Measurements from ENCODE around the gene STXBP1.

The STXBP1 gene

GRCh38 chr9:127689329-127690000 is 77.4 kb downstream of the STXBP1 start:
- in situ Hi-C loops (cut with MboI; ENCODE audit: low sequenced_read_pairs), result no loop called here

- in situ Hi-C loops (cut with MboI; ENCODE audit: low sequenced_read_pairs), result no loop called here
Observed at GRCh38 chr9:127690735-127691134, 78.7 kb downstream of the STXBP1 start.

DNA sequence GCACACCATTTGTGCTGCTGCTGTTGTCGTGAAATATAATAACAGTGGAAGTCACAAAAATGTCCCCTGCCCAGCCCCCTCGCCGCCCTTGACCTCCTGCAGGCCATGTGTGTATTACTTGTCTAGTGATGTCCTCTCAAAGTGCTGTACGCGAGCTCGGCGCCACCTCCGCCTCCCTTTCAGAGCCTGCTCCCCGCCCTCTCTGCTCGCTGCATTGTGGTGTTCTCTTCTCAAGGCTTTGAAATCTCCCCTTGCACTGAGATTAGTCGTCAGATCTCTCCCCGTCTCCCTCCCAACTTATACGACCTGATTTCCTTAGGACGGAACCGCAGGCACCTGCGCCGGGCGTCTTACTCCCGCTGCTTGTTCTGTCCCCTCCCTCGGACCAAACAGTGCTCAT is 80.0 kb downstream of the STXBP1 start:
- in situ Hi-C loops (cut with MboI; ENCODE audit: low sequenced_read_pairs), result no loop called here

DNA sequence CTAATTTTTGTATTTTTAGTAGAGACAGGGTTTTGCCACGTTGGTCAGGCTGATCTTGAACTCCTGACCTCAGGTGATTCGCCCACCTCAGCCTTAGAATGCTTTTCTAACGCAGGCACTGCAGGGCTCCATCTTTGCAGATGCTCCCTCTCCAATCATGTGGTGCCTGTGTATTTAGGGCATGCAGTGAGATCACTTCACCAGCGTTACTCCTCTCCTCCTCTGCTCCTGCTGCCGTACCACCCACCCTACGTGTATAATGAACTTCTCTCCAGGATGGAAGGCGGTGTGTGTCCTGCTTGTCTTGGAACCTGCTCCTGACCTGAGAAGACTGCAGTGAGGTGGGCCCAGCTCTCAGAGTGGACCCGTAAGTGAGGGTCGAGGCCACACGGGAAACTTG is 81.1 kb downstream of the STXBP1 start:
- in situ Hi-C loops (cut with MboI; ENCODE audit: low sequenced_read_pairs), result no loop called here

GRCh38 chr9:127693697-127694096 is 81.6 kb downstream of the STXBP1 start:
- in situ Hi-C loops (cut with MboI; ENCODE audit: low sequenced_read_pairs), result no loop called here

- in situ Hi-C loops (cut with MboI; ENCODE audit: low sequenced_read_pairs), result no loop called here
Observed at GRCh38 chr9:127694890-127695720, 83.0 kb downstream of the STXBP1 start.

GRCh38 chr9:127697575-127697974 is 85.5 kb downstream of the STXBP1 start:
- in situ Hi-C loops (cut with MboI; ENCODE audit: low sequenced_read_pairs), result no loop called here

DNA sequence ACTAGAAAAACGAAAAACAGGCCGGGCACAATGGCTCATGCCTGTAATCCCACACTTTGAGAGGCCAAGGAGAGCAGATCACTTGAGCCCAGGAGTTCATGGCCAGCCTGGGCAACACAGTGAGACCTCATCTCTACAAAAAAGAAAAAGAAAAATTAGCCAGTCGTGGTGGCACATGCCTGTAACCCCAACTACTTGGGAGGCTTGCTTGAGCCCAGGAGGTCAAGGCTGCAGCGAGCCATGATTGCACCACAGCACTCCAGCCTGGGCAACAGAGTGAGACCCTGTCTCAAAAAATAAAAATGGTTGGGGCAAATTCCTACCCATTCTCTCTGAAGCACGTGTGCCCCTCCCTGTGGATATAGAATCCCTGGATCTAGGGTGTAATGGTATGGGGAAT is 86.3 kb downstream of the STXBP1 start:
- in situ Hi-C loops (cut with MboI; ENCODE audit: low sequenced_read_pairs), result no loop called here

DNA sequence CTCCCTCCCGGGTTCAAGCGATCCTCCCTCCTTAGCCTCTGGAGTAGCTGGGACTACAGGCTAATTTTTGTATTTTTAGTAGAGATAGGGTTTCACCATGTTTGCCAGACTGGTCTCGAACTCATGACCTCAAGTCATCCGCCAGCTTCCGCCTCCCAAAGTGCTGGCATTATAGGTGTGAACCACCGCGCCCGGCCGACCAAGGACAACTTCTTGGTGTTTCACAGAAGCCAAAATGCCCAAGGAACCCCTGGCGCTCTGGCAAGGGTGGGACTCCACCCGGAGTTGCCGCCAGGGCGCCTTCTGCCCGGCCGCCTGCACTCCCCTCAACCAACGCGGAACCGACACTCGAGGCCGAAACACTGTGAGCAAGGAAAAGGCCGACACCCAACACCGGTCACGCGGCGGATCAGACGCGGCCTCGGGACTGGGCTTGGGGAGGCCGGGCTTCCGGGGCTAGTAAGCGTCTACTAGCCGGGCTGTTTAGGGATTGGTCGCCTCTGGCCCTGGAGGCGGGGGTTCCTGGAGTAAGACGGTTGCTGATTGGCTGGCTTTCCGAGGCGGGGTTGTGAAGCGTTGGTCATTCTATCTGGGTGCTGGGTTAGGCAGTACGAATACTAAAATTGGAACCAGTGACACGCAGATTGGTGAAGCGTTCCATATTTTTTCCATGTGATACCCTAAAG is 87.1 kb downstream of the STXBP1 start:
- in situ Hi-C loops (cut with MboI; ENCODE audit: low sequenced_read_pairs), result no loop called here

DNA sequence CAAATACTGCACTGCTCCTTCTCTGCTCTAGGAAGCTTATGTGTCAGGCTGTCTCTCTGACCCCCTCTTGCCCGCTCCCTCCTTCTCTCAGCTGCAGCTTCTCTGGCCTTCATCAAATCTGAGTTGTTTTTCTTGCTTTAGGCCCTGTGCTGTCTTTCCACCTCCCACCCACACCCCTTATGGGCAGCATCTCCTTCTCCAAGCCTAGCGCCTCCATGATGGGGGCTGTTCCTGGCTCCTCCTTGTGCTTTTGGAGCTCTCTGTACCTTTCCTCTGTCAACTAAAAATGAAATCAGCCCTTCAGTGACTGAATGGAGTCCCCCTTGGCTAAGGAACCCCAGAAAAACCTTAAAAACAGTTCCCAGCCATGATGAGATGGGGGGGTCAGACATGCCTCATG is 88.1 kb downstream of the STXBP1 start:
- in situ Hi-C loops (cut with MboI; ENCODE audit: low sequenced_read_pairs), result no loop called here

DNA sequence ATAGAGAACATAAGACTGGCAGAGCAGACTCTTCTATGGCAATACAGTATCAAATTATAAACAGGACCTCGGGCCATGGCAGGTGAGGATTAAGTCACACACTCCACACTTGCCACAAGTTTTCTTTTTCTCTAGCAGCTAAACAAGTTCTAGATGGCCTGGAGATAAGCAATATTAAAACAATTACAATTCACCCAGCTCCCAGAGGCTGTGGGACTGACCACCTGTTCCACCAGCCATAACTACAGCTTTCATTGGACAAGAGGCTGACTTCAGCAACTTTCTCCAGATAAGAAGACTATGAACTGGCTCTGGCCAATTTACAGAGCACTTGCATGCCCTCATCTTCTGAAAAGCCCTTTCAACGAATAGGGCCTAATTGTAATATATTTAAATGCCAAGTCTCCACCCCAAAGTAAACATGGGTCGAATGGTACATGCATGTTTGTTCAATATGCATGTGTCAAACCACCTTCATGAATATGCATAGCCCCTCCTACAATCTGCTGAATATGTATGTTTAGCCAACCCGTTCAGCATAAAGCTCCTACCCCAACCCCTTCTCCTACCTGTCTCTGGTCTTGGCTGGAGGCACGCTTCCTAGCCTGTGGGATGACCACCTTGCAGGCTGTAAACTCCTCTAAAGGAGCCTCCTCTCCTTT is 88.6 kb downstream of the STXBP1 start:
- in situ Hi-C loops (cut with MboI; ENCODE audit: low sequenced_read_pairs), result no loop called here

DNA sequence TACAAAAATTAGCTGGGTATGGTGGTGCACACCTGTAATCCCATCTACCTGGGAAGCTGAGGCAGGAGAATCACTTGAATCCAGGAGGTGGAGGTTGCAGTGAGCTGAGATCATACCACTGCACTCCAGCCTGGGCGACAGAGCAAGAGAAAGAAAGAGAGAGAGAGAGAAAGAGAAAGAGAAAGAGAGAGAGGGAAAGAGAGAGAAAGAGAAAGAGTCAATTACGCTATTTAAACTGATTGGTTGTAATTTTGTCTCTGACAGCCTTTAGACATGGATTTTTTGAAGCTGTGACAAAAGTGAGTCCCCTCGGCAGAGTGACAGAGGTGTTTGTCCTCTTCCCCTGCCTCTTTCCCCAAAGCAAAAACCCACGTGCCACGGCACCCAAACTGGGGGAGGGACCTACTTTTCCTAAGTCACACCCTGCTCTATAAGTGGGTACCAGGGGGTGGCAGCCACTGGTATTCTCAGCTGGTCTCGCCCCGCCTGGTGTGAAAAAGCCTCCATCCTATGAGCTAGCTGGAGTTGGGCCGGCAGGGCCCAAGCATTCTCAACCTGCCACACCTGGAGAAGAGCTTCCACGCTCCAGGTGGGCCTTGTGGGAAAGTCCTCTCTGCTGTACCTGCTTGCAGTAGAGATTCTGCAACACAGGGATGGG is 91.3 kb downstream of the STXBP1 start:
- in situ Hi-C loops (cut with MboI; ENCODE audit: low sequenced_read_pairs), result no loop called here

DNA sequence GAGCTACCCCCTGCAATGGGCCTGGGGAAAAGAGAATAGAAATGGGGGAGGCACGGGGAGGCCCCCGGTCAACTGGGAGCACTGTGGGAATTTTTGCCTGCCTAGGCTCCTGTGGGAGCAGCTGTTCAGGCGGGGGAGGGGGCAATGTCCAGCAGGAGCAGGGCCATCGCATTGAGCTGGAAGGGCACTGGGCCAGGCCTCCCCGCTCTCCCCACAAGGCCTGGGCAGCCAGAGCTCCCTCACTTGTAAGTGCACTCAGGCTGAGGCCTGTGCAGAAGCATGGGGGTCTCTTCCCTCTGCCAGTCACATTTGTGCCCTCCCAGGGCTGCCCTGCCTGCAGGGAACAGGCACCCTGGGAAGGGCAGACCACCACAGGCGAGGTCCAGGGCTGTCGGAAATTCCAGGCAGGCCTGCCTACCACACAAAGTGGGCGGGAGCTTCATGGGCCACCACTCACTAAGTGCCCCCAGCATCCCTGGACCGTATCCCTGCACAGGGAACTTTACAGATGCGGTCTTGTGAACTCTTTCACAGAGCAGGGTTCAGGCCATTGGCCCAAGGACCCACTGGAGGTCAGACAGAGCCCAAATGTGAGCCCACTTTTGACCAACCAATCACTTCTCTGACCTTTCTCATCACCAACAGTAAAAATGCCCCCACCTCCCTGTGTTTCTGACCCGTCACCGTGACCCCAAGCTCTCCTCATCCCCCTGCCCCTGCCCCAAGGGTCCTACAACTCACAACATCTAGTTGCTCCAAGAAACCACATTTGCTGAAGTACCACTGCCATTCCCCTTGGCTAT is 93.7 kb downstream of the STXBP1 start:
- in situ Hi-C loops (cut with MboI; ENCODE audit: low sequenced_read_pairs), result no loop called here

GRCh38 chr9:127706836-127707241 is 94.8 kb downstream of the STXBP1 start, which contains the start of gene CFAP157:
Gene CFAP157, plus strand, starts transcription at chr9:127706988. Its CDS starts 44 bp downstream, at chr9:127707032.
- in situ Hi-C loops (cut with MboI; ENCODE audit: low sequenced_read_pairs), result no loop called here

- in situ Hi-C loops (cut with MboI; ENCODE audit: low sequenced_read_pairs), result no loop called here
Observed at GRCh38 chr9:127707766-127708165, 95.7 kb downstream of the STXBP1 start.

DNA sequence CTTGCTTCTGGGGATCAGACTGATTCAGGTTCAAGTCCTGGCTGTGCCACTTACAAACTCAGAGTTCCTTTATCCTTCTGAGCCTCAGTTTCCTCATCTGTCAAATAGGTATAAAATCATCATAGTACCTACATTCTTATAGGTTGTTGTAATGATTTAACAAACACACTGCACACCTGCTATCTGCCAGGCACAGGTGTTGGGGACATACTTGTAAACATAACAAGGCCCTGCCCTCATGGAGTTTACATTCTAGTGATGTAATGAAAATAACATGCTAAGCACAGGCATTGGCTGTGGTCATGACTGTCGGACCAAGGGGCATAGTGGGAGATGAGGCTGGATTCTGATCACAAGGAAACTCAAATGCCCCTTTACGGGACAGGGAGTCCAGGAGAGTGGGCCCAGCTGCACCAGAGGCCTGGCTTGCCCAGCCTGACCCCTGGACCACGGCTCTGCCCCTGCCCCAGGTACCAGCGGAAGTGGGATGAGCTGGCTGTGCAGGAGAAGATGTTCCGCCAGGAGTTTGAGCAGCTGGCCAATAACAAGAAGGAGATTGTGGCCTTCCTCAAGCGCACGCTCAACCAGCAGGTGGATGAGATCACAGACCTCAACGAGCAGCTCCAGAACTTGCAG is 97.0 kb downstream of the STXBP1 start:
- in situ Hi-C loops (cut with MboI; ENCODE audit: low sequenced_read_pairs), result no loop called here

DNA sequence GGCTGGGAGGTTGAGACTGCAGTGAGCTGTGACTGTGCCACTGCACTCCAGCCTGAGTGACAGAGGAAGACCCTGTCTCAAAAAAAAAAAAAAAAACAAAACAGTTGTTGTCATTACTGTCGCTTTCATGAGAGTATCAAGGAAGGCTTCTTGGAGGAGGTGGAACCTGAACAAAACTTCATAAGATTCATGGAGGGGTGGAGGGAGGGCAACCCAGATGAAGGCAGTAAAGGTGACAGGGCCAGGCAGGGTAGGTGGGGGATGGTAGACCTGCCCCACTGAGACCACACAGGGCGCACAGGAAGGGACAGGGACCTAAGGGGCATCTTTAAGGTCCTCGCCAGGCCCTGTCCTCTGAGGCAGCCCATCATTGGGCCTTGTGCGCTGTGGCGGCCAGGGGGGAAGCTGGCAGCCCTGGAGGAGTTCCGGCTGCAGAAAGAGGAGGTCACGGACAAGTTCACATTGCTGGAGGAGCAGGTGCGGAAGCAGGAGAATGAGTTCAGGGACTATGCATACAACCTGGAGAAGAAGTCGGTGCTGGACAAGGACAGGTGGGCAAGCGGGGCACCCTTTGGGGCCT is 98.2 kb downstream of the STXBP1 start:
- in situ Hi-C loops (cut with MboI; ENCODE audit: low sequenced_read_pairs), result no loop called here

DNA sequence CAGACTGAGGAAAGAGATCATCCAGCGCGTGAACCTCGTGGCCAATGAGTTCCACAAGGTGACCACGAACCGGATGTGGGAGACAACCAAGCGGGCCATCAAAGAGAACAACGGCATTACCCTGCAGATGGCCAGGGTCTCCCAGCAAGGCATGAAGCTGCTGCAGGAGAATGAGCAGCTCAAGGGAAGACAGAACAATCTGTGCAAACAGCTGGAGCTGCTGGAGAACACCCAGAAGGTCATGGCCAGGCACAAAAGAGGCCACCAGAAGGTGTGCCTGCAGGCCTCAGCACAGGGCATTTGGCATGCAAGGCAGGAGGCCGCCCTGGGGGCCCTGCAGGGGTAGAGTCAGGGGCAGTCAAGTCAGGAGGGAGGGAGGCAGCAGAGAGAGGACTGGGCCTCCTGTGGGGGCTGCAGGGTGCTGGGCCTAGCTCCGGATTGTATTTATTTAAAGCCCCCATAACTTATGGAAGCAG is 99.2 kb downstream of the STXBP1 start:
- in situ Hi-C loops (cut with MboI; ENCODE audit: low sequenced_read_pairs), result no loop called here

DNA sequence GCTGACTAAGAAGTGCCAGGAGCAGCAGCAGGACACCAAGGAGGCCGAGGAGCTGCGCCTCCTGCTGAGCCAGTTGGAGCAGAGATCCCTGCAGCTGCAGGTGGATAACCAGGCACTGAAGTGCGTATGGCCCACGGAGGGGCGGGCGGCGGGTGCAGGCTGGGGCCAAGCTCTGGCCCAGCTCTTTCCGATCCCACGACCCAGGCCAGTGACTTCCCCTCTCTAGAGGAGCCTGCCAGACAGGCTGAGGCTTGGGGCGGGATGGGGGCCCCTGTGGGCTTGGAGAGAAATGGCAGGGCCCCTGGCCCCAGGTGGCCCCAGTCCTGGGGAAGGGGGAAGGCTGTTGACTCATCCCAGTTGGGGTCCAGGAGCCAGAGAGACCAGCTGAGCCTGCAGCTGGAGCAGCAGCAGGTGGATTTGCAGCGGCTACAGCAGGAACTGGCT is 99.8 kb downstream of the STXBP1 start:
- in situ Hi-C loops (cut with MboI; ENCODE audit: low sequenced_read_pairs), result no loop called here
